Measurements from ENCODE around the gene SOCS4.
A peak's percentile ranks its signal among the peaks of the same experiment; 100 is the strongest.
"Not testable (repeated sequence)": the region's sequence is repeated elsewhere in the genome, so short reads cannot be mapped to it uniquely, and the experiment has no call there.

SOCS4 gene

GRCh38 chr14:55051423-55052268, 24.6 kb downstream of the SOCS4 start, which contains the start of gene MAPK1IP1L:
Gene MAPK1IP1L, plus strand, starts transcription at chr14:55051647. Its CDS starts 10,037 bp downstream, at chr14:55061684.
- peak; percentile 57 to 94 (median 84) for DNase-seq

- no peak for DNase-seq
Observed at GRCh38 chr14:55052269-55052930, 25.4 kb downstream of the SOCS4 start.

- no peak for DNase-seq
Observed at GRCh38 chr14:55053018-55053417, 26.0 kb downstream of the SOCS4 start.

- no peak for DNase-seq
Observed at GRCh38 chr14:55053500-55053899, 26.5 kb downstream of the SOCS4 start.

GRCh38 chr14:55054098-55054497, 27.1 kb downstream of the SOCS4 start:
- no peak for DNase-seq

- DNase-seq, result peak in 2 of 56 donors; percentile 1 to 3
Observed at GRCh38 chr14:55057919-55058318, 30.9 kb downstream of the SOCS4 start.

- DNase-seq, result no peak
Observed at GRCh38 chr14:55059333-55059732, 32.3 kb downstream of the SOCS4 start.

GRCh38 chr14:55062517-55063351, 35.7 kb downstream of the SOCS4 start:
- peak in 3 of 56 donors; percentile 4 to 17 (median 7) for DNase-seq

- not testable (repeated sequence) for DNase-seq
Observed at GRCh38 chr14:55064896-55065295, 37.9 kb downstream of the SOCS4 start.

GRCh38 chr14:55065411-55065810, 38.4 kb downstream of the SOCS4 start:
- DNase-seq, result no peak

GRCh38 chr14:55066223-55066622, 39.2 kb downstream of the SOCS4 start:
- no peak for DNase-seq

- peak in 1 of 56 donors; percentile 3 for DNase-seq
Observed at GRCh38 chr14:55070981-55071411, 44.0 kb downstream of the SOCS4 start.

GRCh38 chr14:55071870-55072640, 45.0 kb downstream of the SOCS4 start:
- peak in 45 of 56 donors; percentile 3 to 64 (median 31) for DNase-seq

GRCh38 chr14:55073856-55074255, 46.8 kb downstream of the SOCS4 start:
- DNase-seq, result no peak

GRCh38 chr14:55074662-55075061, 47.6 kb downstream of the SOCS4 start:
- no peak for DNase-seq

GRCh38 chr14:55075628-55076175, 48.7 kb downstream of the SOCS4 start:
- DNase-seq, result no peak

- no peak for DNase-seq
Observed at GRCh38 chr14:55077170-55078151, 50.4 kb downstream of the SOCS4 start.

- DNase-seq, result not testable (repeated sequence)
Observed at GRCh38 chr14:55079961-55080360, 52.9 kb downstream of the SOCS4 start.

Data from nucleus accumbens (tissue), 56 donors.